K562 (cell line): ENCODE measurements around the gene ARHGAP30. TPM values are rescaled to one million over a fixed set of nuclear protein-coding genes. Genes with fewer than 3 reads are reported as not detected.

Experiments
- ATAC-seq: fragments of 200-7000 bp; cut with Tn5 transposase; 3 replicates; pipeline ENCODE4 v1.9.1; 2020; ENCODE audit warnings: moderate library complexity
- BruUV-seq: library from RNA; stranded (reverse); fragments of 400-500 nt; replicated peaks from 2 replicates; lab custom pipeline; 2021; lab: Mats Ljungman, UMichigan
- CTCF ChIA-PET: fragments of 300-600 bp; formaldehyde crosslinking; extraction: SDS; loops from one replicate; lab custom pipeline; 2021; ENCODE audit warnings: low intra/inter-chr PET ratio; lab: Yijun Ruan, JAX
- POLR2A ChIA-PET: fragments of 300-600, 350-650 bp; sonication (Branson Sonifier 250); formaldehyde crosslinking; extraction: SDS; loops from one replicate; lab custom pipeline; 2021; ENCODE audit warnings: antibody characterized with exemption, inconsistent platforms; lab: Yijun Ruan, JAX
- DNase-seq, 4 experiments: peaks; one replicate each; pipeline versions ENCODE4 v3.0.0 to v3.0.0-alpha.2; 2011 to 2018; ENCODE audit warnings: low spot score in 3 of 4, mixed read lengths in 3 of 4; ENCODE audit errors: extremely low read depth in 1 of 4
- FAIRE-seq: peaks from 2 replicates; lab custom pipeline; 2011; peaks lifted over from hg19 to GRCh38; lab: Jason Lieb, UNC
- H2AFZ ChIP-seq: 2 replicates; pipeline ENCODE4 v1.6.0; 2011; ENCODE audit warnings: low read depth, low read length, control low read depth, inconsistent platforms
- H3K27ac ChIP-seq: fragments of 200-600 bp; 3 replicates; pipeline ENCODE4 v1.8.0; 2011; ENCODE audit warnings: low read depth, mild to moderate bottlenecking, control low read depth, inconsistent platforms, low read length, moderate library complexity, mixed read lengths; ENCODE audit errors: extremely low read depth
- H3K27me3 ChIP-seq, 2 experiments: fragments of 300-600 bp in 1 of 2; 2 replicates in 1 of 2; 3 replicates in 1 of 2; pipeline versions ENCODE4 v1.6.0 to v1.8.0; 2011; ENCODE audit warnings: inconsistent platforms in 2 of 2, low read length in 2 of 2, mild to moderate bottlenecking in 1 of 2, mixed read lengths in 1 of 2, moderate library complexity in 1 of 2; ENCODE audit not compliant: control insufficient read depth in 2 of 2, insufficient read depth in 2 of 2
- H3K36me3 ChIP-seq: fragments of 300-600 bp; 3 replicates; pipeline ENCODE4 v1.8.0; 2011; ENCODE audit warnings: mild to moderate bottlenecking, low read length, inconsistent platforms; ENCODE audit not compliant: control insufficient read depth, insufficient read depth
- H3K4me1 ChIP-seq, 2 experiments: fragments of 200-600 bp in 1 of 2; replicated peaks in 1 of 2; 2 replicates in 1 of 2; 3 replicates in 1 of 2; pipeline versions ENCODE4 v1.5.1 to v1.8.0; 2011; ENCODE audit warnings: inconsistent platforms in 2 of 2, low read length in 2 of 2, mild to moderate bottlenecking in 1 of 2, mixed read lengths in 1 of 2, moderate library complexity in 1 of 2; ENCODE audit not compliant: control insufficient read depth in 2 of 2, insufficient read depth in 2 of 2
- H3K4me2 ChIP-seq: 2 replicates; pipeline ENCODE4 v1.6.1; 2011; ENCODE audit warnings: low read length, control low read depth, inconsistent platforms, mixed read lengths; ENCODE audit not compliant: insufficient read depth
- H3K4me3 ChIP-seq: fragments of 200-600 bp; sonication (generic), shearing (Covaris generic); 2 replicates; pipeline ENCODE4 v1.5.1; 2016; ENCODE audit warnings: control low read depth, inconsistent platforms
- H3K79me2 ChIP-seq: fragments of 200-600 bp; 3 replicates; pipeline ENCODE4 v1.8.0; 2011; ENCODE audit warnings: low read length, inconsistent platforms; ENCODE audit not compliant: control insufficient read depth, insufficient read depth
- H3K9ac ChIP-seq, 2 experiments: 2 replicates each; pipeline versions ENCODE4 v1.6.0 to v1.6.1; 2011; ENCODE audit warnings: low read depth in 2 of 2, low read length in 2 of 2, control low read depth in 1 of 2, inconsistent platforms in 1 of 2, mild to moderate bottlenecking in 1 of 2, mixed read lengths in 1 of 2; ENCODE audit not compliant: insufficient read depth in 1 of 2
- H3K9me1 ChIP-seq: one replicate; pipeline ENCODE4 v1.6.0; 2011; ENCODE audit warnings: inconsistent platforms, mild to moderate bottlenecking, low read length, moderate library complexity; ENCODE audit not compliant: control insufficient read depth, insufficient read depth
- H3K9me3 ChIP-seq: replicated peaks from 2 replicates; pipeline ENCODE4 v1.5.1; 2011; ENCODE audit warnings: low read depth, low read length, inconsistent platforms; ENCODE audit not compliant: control insufficient read depth, insufficient read depth
- H4K20me1 ChIP-seq: replicated peaks from 2 replicates; pipeline ENCODE4 v1.6.1; 2011; ENCODE audit warnings: low read length, inconsistent platforms, mixed read lengths; ENCODE audit not compliant: control insufficient read depth, insufficient read depth
- ATF2 ChIP-seq: sonication (generic); formaldehyde crosslinking; IDR thresholded peaks from 2 replicates; pipeline ENCODE4 v1.8.1; 2022; ENCODE audit warnings: missing genetic modification reagents
- CXXC5 ChIP-seq: fragments of 250-450 bp; sonication (Bioruptor Pico); IDR thresholded peaks from 2 replicates; pipeline ENCODE4 v1.8.0; 2022; ENCODE audit warnings: inconsistent platforms, mild to moderate bottlenecking, moderate library complexity
- ILK ChIP-seq: fragments of 450-650 bp; IDR thresholded peaks from 2 replicates; pipeline ENCODE4 v1.6.1; 2016; ENCODE audit warnings: missing genetic modification characterization, low read depth, mild to moderate bottlenecking, missing compliant biosample characterization, moderate library complexity, borderline replicate concordance
- NR0B1 ChIP-seq: fragments of 450-650 bp; IDR thresholded peaks from one replicate; pipeline ENCODE4 v1.6.1; 2018; ENCODE audit warnings: mild to moderate bottlenecking, moderate library complexity; ENCODE audit not compliant: partially characterized antibody
- PCBP1 ChIP-seq: fragments of 200-400 bp; formaldehyde crosslinking; IDR thresholded peaks from 2 replicates; pipeline ENCODE4 v1.6.1; 2018; ENCODE audit warnings: mild to moderate bottlenecking, low read depth, low read length; ENCODE audit not compliant: poor library complexity, severe bottlenecking
- PHF21A ChIP-seq: fragments of 450-650 bp; IDR thresholded peaks from 2 replicates; pipeline ENCODE4 v1.6.1; 2017; ENCODE audit warnings: low read depth, borderline replicate concordance
- ZNF23 ChIP-seq: fragments of 250-450 bp; sonication (Bioruptor Pico); IDR thresholded peaks from 2 replicates; pipeline ENCODE4 v1.4.0; 2020; ENCODE audit warnings: mild to moderate bottlenecking
- ZNF316 ChIP-seq: fragments of 450-650 bp; IDR thresholded peaks from 2 replicates; pipeline ENCODE4 v1.6.1; 2016
- ZNF518B ChIP-seq: fragments of 250-450 bp; sonication (Bioruptor Pico); IDR thresholded peaks from 2 replicates; pipeline ENCODE4 v1.5.0; 2021; ENCODE audit warnings: mild to moderate bottlenecking, moderate library complexity
- ZNF639 ChIP-seq, 2 experiments: fragments of 200-800 bp in 1 of 2; sonication (Bioruptor generic) in 1 of 2; sonication (generic) in 1 of 2; formaldehyde crosslinking in 1 of 2; IDR thresholded peaks in 1 of 2; conservative IDR thresholded peaks in 1 of 2; 2 replicates each; pipeline versions ENCODE4 v1.5.0 to v1.6.1; 2016 to 2020; ENCODE audit warnings: missing compliant biosample characterization in 1 of 2, missing genetic modification characterization in 1 of 2, missing genetic modification reagents in 1 of 2
- WGBS: fragments of 100-300 bp; shearing (Covaris generic); methylation state at CpG from one replicate; pipeline ENCODE4 v1.1.6; 2016; ENCODE audit warnings: low coverage, mixed read lengths; ENCODE audit not compliant: insufficient coverage; ENCODE audit errors: missing lambda C conversion rate; 5-methylcytosine and 5-hydroxymethylcytosine counted together
- in situ Hi-C: fragments of 300-500 bp; cut with MboI; formaldehyde crosslinking; loops from 4 replicates; pipeline ENCODE4 v1.15.0; 2018; ENCODE audit warnings: inconsistent platforms, mixed read lengths
- intact Hi-C: fragments of 100-400 bp; cut with micrococcal nuclease; formaldehyde crosslinking; loops from 2 replicates; pipeline ENCODE4 v1.14.2; 2022
- polyA plus RNA-seq, 8 experiments: library from polyadenylated mRNA; depleted of rRNA in 4 of 8; stranded (reverse) in 5 of 8; unstranded in 3 of 8; fragments of >200 nt; fragmentation: Nextera tagmentation in 2 of 8; fragmentation: Illumina TruSeq in 1 of 8; extraction: Ambion mirVana in 2 of 8; extraction: Trizol in 1 of 8; gene quantifications; 2 replicates each; pipeline versions ENCODE4 v1.2.1 to v1.2.3, GENCODE V29; 2011 to 2014; ENCODE audit warnings: inconsistent platforms in 1 of 8, missing spikeins in 1 of 8
- total RNA-seq, 7 experiments: library from RNA; depleted of rRNA in 6 of 7; stranded (reverse); fragments of >200 nt in 6 of 7; fragmentation: Illumina TruSeq in 2 of 7; extraction: Trizol in 2 of 7; gene quantifications; 2 replicates each; pipeline versions ENCODE4 v1.2.1 to v1.2.3, GENCODE V29; 2011 to 2021; ENCODE audit warnings: low replicate concordance in 1 of 7
- TF ChIP-seq, protein P1 (sequence below): sonication (generic); formaldehyde crosslinking; IDR thresholded peaks from 2 replicates; pipeline ENCODE4 v1.9.0; 2022; ENCODE audit warnings: mild to moderate bottlenecking, missing genetic modification reagents

The ARHGAP30 gene
- total and polyA plus RNA-seq, 9 of the 15 experiments (the other 6 are each of a cell fraction or from before 2014, with no cell fraction given) = 0.01 to 0.73 (median 0.12) TPM

DNA sequence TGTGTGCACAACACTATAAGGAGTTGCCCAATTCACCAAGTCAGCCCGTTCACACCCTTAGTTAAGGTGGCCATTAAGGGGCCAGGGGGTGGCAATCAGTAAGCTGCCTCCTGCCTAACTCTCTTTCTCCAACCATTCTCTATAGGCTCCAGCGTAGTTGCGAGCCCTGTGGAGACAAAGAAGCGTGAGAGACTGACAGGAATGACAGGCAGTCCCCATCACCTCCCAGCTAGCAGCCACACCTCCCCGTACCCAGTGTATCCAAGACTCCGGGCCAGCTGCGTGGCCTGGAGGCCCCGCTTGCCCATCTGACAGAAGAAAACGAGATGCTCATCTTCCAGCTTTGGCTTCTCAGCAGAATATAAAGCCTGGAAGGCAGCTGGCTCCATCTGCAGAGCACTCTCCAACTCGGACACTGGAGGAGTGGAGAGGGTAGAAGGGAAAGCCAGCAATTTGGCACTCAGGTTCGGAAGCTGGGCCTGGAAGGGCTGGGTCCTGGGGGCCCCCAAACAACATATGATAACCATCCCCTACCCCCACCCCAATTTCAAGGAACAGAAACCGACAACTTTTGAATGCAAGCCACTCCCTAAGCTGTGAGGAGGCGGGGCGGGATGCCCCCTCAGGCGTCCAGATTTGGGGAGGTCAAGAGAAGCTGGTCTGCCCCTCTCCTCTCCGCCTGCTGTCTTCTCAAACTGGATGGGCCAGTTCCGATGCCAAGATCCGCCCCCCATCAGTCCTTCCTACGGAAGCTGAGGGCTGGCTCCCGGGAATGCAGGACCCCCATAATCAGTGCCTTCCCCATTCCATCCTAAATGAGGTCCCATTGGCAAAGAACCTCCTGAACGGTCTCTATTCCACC, 31.8 kb downstream of the ARHGAP30 start:
- Histone ChIP-seq H3K27ac (no peak overlapping the region), H2AFZ (no peak overlapping the region), H3K9me3 (no peaks in the 10 kb centered on the region), H3K4me1 (peaks cover 4 to 5% of the 10 kb centered on the region in 2 experiments; a peak in 3 of 5 replicates), H4K20me1 (no peaks in the 10 kb centered on the region), H3K36me3 (peaks cover 43% of the 10 kb centered on the region), H3K27me3 (no peaks in the 10 kb centered on the region), H3K79me2 (no peaks in the 10 kb centered on the region), H3K9me1 (no peaks in the 10 kb centered on the region), H3K9ac (no peak overlapping the region), H3K4me3 (no peak overlapping the region), H3K4me2 (no peak overlapping the region)
- in situ Hi-C loops (no loop called here), intact Hi-C loops (no loop called here)
- BruUV-seq = no TSS peak
- DNase-seq (no peak), ATAC-seq (no peak), FAIRE-seq (no peak)
- 75% methylated on average over 21 of the region's 21 CpGs for WGBS
- POLR2A ChIA-PET = interaction anchor here (0.6 to 2.1 kb wide), 4 partner anchors 10 to 104 kb away, joined by 3 to 8 read pairs (median 3); partner anchors contain the start of gene F11R
- CTCF ChIA-PET = no interaction called here
- TF ChIP-seq ZNF316 (no peak), ZNF639 (CRISPR knock-in tag; conservative IDR thresholded peaks at IDR 0.05 in 1 of 2, IDR thresholded peaks at IDR 0.05 in 1 of 2) (no peak), NR0B1 (no peak), ZNF518B (no peak), ZNF23 (no peak), PCBP1 (no peak), CXXC5 (CRISPR knock-in tag) (no peak), ATF2 (CRISPR knock-in tag) (no peak), ILK (tag) (no peak), PHF21A (no peak)
- TF ChIP-seq, protein P1, sequence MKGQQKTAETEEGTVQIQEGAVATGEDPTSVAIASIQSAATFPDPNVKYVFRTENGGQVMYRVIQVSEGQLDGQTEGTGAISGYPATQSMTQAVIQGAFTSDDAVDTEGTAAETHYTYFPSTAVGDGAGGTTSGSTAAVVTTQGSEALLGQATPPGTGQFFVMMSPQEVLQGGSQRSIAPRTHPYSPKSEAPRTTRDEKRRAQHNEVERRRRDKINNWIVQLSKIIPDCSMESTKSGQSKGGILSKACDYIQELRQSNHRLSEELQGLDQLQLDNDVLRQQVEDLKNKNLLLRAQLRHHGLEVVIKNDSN (CRISPR knock-in tag) = no peak
